Chondrocyte (in vitro differentiated cells): ENCODE measurements around the gene HSPBAP1. TPM values are rescaled to one million over a fixed set of nuclear protein-coding genes. Genes with fewer than 3 reads are reported as not detected.

Experiments
- DNase-seq: peaks from one replicate; pipeline ENCODE4 v3.0.0; 2021; ENCODE audit warnings: mixed read lengths, low spot score
- H3K27ac Mint-ChIP-seq: one replicate; pipeline ENCODE4 v1.8.0; 2021; ENCODE audit warnings: mild to moderate bottlenecking, moderate library complexity, mixed read lengths; ENCODE audit not compliant: unreplicated experiment
- H3K27me3 Mint-ChIP-seq: 2 replicates; pipeline ENCODE4 v1.8.0; 2021; ENCODE audit warnings: low read depth, mixed read lengths
- H3K36me3 Mint-ChIP-seq: 2 replicates; pipeline ENCODE4 v1.8.0; 2021; ENCODE audit warnings: low read depth, mixed read lengths
- H3K4me1 Mint-ChIP-seq: 2 replicates; pipeline ENCODE4 v1.8.0; 2021; ENCODE audit warnings: low read depth, mild to moderate bottlenecking, mixed read lengths
- H3K4me3 Mint-ChIP-seq: one replicate; pipeline ENCODE4 v1.8.0; 2021; ENCODE audit warnings: mild to moderate bottlenecking, moderate library complexity, mixed read lengths; ENCODE audit not compliant: unreplicated experiment
- H3K9me3 Mint-ChIP-seq: 2 replicates; pipeline ENCODE4 v1.8.0; 2021; ENCODE audit warnings: low read depth, mixed read lengths
- CTCF ChIP-seq: fragments of 200-600 bp; sonication (generic); IDR thresholded peaks from 2 replicates; pipeline ENCODE4 v1.5.0; 2021; ENCODE audit warnings: antibody characterized with exemption, mild to moderate bottlenecking, moderate library complexity
- total RNA-seq: library from RNA; stranded (reverse); gene quantifications from 3 replicates; pipeline ENCODE4 v1.2.1, GENCODE V29; 2021

The HSPBAP1 gene
- total RNA-seq, 1 donor from 2014 or later, result 4.8 TPM

GRCh38 chr3:122730240-122730639 is 63.4 kb downstream of the HSPBAP1 start:
- TF ChIP-seq CTCF, result no peak
- H3K36me3 Mint-ChIP-seq, result peaks cover 8% of the 10 kb centered on the region

GRCh38 chr3:122728756-122729514 is 64.7 kb downstream of the HSPBAP1 start:
- DNase-seq, result no peak
- Mint-ChIP-seq H3K9me3 (peaks cover 9% of the 10 kb centered on the region), H3K4me1 (no peaks in the 10 kb centered on the region), H3K27me3 (no peaks in the 10 kb centered on the region), H3K4me3 (no peak overlapping the region), H3K27ac (no peak overlapping the region), H3K36me3 (peaks cover 8% of the 10 kb centered on the region)
- TF ChIP-seq CTCF, result no peak

More at GRCh38 chr3:122730240-122730639, 63.4 kb downstream of the HSPBAP1 start:
- DNase-seq, result no peak
- Mint-ChIP-seq H3K4me3 (no peak overlapping the region), H3K27me3 (no peaks in the 10 kb centered on the region), H3K4me1 (no peaks in the 10 kb centered on the region), H3K27ac (no peak overlapping the region), H3K9me3 (peaks cover 12% of the 10 kb centered on the region)

GRCh38 chr3:122728186-122728585 is 65.4 kb downstream of the HSPBAP1 start:
- DNase-seq, result no peak
- Mint-ChIP-seq H3K36me3 (peaks cover 5% of the 10 kb centered on the region), H3K4me3 (no peak overlapping the region), H3K27me3 (no peaks in the 10 kb centered on the region), H3K9me3 (peaks cover 7% of the 10 kb centered on the region), H3K4me1 (no peaks in the 10 kb centered on the region), H3K27ac (no peak overlapping the region)
- TF ChIP-seq CTCF, result no peak

GRCh38 chr3:122727766-122728165 is 65.9 kb downstream of the HSPBAP1 start:
- Mint-ChIP-seq H3K4me1 (no peaks in the 10 kb centered on the region), H3K27me3 (no peaks in the 10 kb centered on the region), H3K36me3 (peaks cover 5% of the 10 kb centered on the region), H3K27ac (no peak overlapping the region), H3K4me3 (no peak overlapping the region), H3K9me3 (peaks cover 7% of the 10 kb centered on the region)
- DNase-seq, result no peak
- TF ChIP-seq CTCF, result no peak

GRCh38 chr3:122727294-122727693 is 66.3 kb downstream of the HSPBAP1 start:
- Mint-ChIP-seq H3K4me1 (no peaks in the 10 kb centered on the region), H3K4me3 (no peak overlapping the region), H3K27ac (no peak overlapping the region), H3K27me3 (no peaks in the 10 kb centered on the region), H3K9me3 (peaks cover 4% of the 10 kb centered on the region), H3K36me3 (peaks cover 5% of the 10 kb centered on the region)
- no peak for TF ChIP-seq CTCF
- no peak for DNase-seq
